ENCODE results near the gene XRN1. TPM values are rescaled to one million over a fixed set of nuclear protein-coding genes. Genes with fewer than 3 reads are reported as not detected.
"Not testable (repeated sequence)": the region's sequence is repeated elsewhere in the genome, so short reads cannot be mapped to it uniquely, and the experiment has no call there.

Gene XRN1
- total RNA-seq, 1 donor from 2014 or later: 16.9 TPM

DNA sequence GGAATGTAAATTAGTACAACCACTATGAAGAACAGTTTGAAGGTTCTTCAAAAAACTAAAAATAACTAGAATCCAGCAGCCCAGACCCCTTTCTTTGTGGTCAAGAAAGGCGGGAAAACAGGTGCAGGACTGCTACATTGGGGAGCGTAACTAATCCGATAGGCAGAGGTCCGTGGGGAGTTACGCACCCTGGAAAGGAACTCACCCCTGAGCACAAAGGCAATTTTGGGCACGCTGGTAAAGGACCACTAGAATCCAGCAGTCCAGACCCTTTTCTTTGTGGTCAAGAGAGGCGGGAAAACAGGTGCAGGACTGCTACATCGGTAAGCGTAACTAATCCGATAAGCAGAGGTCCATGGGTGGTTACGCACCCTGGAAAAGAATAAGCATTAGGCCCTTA is 9.7 kb downstream of the XRN1 start:
- not testable (repeated sequence) for H3K36me3 ChIP-seq (ENCODE audit: control insufficient read depth, insufficient read depth, low read length); DNase-seq (ENCODE audit: low read depth); H3K4me3 ChIP-seq (ENCODE audit: low read depth, low read length); H3K27me3 ChIP-seq (ENCODE audit: control insufficient read depth, insufficient read depth, low read length)

- DNase-seq (ENCODE audit: low read depth): no peak
- Histone ChIP-seq H3K36me3 (ENCODE audit: control insufficient read depth, insufficient read depth, low read length) (no peaks in the 10 kb centered on the region), H3K27me3 (ENCODE audit: control insufficient read depth, insufficient read depth, low read length) (no peaks in the 10 kb centered on the region), H3K4me3 (ENCODE audit: low read depth, low read length) (no peak overlapping the region)
- TF ChIP-seq, protein P1, sequence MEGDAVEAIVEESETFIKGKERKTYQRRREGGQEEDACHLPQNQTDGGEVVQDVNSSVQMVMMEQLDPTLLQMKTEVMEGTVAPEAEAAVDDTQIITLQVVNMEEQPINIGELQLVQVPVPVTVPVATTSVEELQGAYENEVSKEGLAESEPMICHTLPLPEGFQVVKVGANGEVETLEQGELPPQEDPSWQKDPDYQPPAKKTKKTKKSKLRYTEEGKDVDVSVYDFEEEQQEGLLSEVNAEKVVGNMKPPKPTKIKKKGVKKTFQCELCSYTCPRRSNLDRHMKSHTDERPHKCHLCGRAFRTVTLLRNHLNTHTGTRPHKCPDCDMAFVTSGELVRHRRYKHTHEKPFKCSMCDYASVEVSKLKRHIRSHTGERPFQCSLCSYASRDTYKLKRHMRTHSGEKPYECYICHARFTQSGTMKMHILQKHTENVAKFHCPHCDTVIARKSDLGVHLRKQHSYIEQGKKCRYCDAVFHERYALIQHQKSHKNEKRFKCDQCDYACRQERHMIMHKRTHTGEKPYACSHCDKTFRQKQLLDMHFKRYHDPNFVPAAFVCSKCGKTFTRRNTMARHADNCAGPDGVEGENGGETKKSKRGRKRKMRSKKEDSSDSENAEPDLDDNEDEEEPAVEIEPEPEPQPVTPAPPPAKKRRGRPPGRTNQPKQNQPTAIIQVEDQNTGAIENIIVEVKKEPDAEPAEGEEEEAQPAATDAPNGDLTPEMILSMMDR (IDR thresholded peaks at IDR 0.05; ENCODE audit: insufficient read depth, low read length, poor library complexity, severe bottlenecking): no peak
These were observed 10.8 kb downstream of the XRN1 start for GRCh38 chr3:142436951-142437585.

DNA sequence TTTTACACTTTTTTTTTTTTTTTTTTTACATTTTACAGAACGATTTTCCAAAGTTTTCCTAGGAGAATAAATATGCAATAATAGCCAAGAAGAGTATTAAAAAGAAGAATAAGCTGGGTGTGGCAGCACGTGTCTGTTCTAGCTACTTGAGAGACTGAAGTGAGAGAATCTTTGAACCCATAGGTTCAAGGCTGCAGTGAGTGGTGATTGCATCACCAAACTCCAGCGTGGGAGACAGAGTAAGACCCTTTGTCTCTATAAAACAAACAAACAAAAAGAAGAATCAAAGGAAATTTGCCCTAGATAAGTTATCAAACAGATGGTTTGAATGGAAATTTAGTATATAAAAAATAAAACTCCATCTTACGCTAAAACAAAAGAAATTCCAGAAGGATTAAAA is 13.3 kb downstream of the XRN1 start:
- Histone ChIP-seq H3K27me3 (ENCODE audit: control insufficient read depth, insufficient read depth, low read length) (no peaks in the 10 kb centered on the region), H3K36me3 (ENCODE audit: control insufficient read depth, insufficient read depth, low read length) (no peaks in the 10 kb centered on the region), H3K4me3 (ENCODE audit: low read depth, low read length) (no peak overlapping the region)
- TF ChIP-seq, protein P1 (IDR thresholded peaks at IDR 0.05; ENCODE audit: insufficient read depth, low read length, poor library complexity, severe bottlenecking): no peak
- DNase-seq (ENCODE audit: low read depth): no peak

DNA sequence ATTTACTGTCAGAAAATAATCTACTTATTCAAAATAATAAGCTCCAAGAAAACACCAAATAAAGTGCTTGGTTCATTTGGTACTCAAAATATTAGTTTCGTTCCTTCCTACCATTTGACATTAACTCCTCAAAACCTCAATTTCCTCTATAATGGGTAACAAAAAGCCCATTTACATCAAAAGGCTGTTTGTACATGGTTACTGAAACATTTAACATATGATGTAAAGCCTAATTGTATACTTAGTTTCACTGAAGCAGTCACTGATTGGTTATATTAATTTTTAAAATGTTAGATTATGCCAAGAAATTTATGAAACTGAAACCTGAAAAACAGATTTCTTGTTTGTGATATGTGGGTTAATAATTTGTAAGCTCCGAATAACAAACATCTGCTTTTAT is 14.7 kb downstream of the XRN1 start:
- Histone ChIP-seq H3K4me3 (ENCODE audit: low read depth, low read length) (no peak overlapping the region), H3K36me3 (ENCODE audit: control insufficient read depth, insufficient read depth, low read length) (no peaks in the 10 kb centered on the region), H3K27me3 (ENCODE audit: control insufficient read depth, insufficient read depth, low read length) (no peaks in the 10 kb centered on the region)
- TF ChIP-seq, protein P1 (IDR thresholded peaks at IDR 0.05; ENCODE audit: insufficient read depth, low read length, poor library complexity, severe bottlenecking): no peak
- DNase-seq (ENCODE audit: low read depth): no peak

GRCh38 chr3:142429582-142429981 is 18.3 kb downstream of the XRN1 start:
- Histone ChIP-seq H3K27me3 (ENCODE audit: control insufficient read depth, insufficient read depth, low read length) (no peaks in the 10 kb centered on the region), H3K4me3 (ENCODE audit: low read depth, low read length) (no peak overlapping the region), H3K36me3 (ENCODE audit: control insufficient read depth, insufficient read depth, low read length) (no peaks in the 10 kb centered on the region)
- no peak for DNase-seq (ENCODE audit: low read depth)
- TF ChIP-seq, protein P1 (IDR thresholded peaks at IDR 0.05; ENCODE audit: insufficient read depth, low read length, poor library complexity, severe bottlenecking): no peak

DNA sequence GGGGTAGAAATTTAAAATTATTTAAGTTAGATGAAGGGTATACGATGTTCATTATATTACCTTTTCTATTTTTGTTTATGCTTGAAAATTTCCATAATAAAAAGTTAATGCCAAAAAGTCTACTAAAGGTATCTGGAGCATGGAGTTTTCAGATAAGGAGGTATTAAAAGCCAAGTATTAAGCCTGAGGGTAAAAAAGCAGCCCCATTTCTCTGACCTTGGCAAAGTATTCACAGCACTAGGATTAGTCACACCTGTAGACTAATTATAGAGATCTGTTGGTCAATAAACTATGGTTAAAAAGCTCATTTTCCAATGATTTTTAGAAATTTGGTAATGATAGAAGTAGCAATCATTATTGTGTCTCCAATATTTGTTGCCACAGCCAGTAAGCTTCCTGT is 23.1 kb downstream of the XRN1 start:
- H3K36me3 ChIP-seq (ENCODE audit: control insufficient read depth, insufficient read depth, low read length): no peaks in the 10 kb centered on the region
- DNase-seq (ENCODE audit: low read depth): no peak
- no peaks in the 10 kb centered on the region for H3K27me3 ChIP-seq (ENCODE audit: control insufficient read depth, insufficient read depth, low read length)
- TF ChIP-seq, protein P1 (IDR thresholded peaks at IDR 0.05; ENCODE audit: insufficient read depth, low read length, poor library complexity, severe bottlenecking): no peak
- H3K4me3 ChIP-seq (ENCODE audit: low read depth, low read length): no peak overlapping the region
